NCI-H2081 (cell line): ENCODE data around the gene SYK.
A peak's percentile ranks its signal among the peaks of the same experiment; 100 is the strongest.

Source experiments
- DNase-seq, 2 experiments: peaks; one replicate each; lab custom pipeline; 2025; lab: John Stamatoyannopoulos, UW

The SYK gene

GRCh38 chr9:90825586-90825985, 24.0 kb downstream of the SYK start:
- no peak for DNase-seq

- DNase-seq: no peak
Observed at GRCh38 chr9:90826326-90827020, 24.9 kb downstream of the SYK start.

GRCh38 chr9:90827181-90827871, 25.7 kb downstream of the SYK start:
- peak in 1 of 2 experiments; percentile 22 for DNase-seq

GRCh38 chr9:90830051-90830450, 28.4 kb downstream of the SYK start:
- no peak for DNase-seq

GRCh38 chr9:90830977-90831376, 29.4 kb downstream of the SYK start:
- peak; percentile 30 to 74 for DNase-seq

GRCh38 chr9:90832261-90832660, 30.6 kb downstream of the SYK start:
- no peak for DNase-seq

- DNase-seq: peak in 1 of 2 experiments; percentile 70
Observed at GRCh38 chr9:90834828-90835595, 33.4 kb downstream of the SYK start.

GRCh38 chr9:90836411-90837080, 34.9 kb downstream of the SYK start:
- no peak for DNase-seq

GRCh38 chr9:90838098-90838497, 36.5 kb downstream of the SYK start:
- no peak for DNase-seq

- no peak for DNase-seq
Observed at GRCh38 chr9:90838581-90839154, 37.0 kb downstream of the SYK start.

- DNase-seq: no peak
Observed at GRCh38 chr9:90839183-90839728, 37.6 kb downstream of the SYK start.

- no peak for DNase-seq
Observed at GRCh38 chr9:90840696-90841095, 39.1 kb downstream of the SYK start.

- no peak for DNase-seq
Observed at GRCh38 chr9:90841213-90841612, 39.6 kb downstream of the SYK start.

GRCh38 chr9:90841615-90842014, 40.0 kb downstream of the SYK start:
- DNase-seq: no peak

GRCh38 chr9:90842176-90842777, 40.7 kb downstream of the SYK start:
- no peak for DNase-seq

GRCh38 chr9:90842996-90843395, 41.4 kb downstream of the SYK start:
- no peak for DNase-seq

GRCh38 chr9:90843525-90843924, 41.9 kb downstream of the SYK start:
- no peak for DNase-seq

- no peak for DNase-seq
Observed at GRCh38 chr9:90844326-90844725, 42.7 kb downstream of the SYK start.

- no peak for DNase-seq
Observed at GRCh38 chr9:90846770-90847419, 45.3 kb downstream of the SYK start.

GRCh38 chr9:90847971-90848370, 46.4 kb downstream of the SYK start:
- DNase-seq: no peak

- no peak for DNase-seq
Observed at GRCh38 chr9:90848866-90849265, 47.2 kb downstream of the SYK start.
